ENCODE measurements around the gene PHF11. TPM values are rescaled to one million over a fixed set of nuclear protein-coding genes. Genes with fewer than 3 reads are reported as not detected.

Gene PHF11
- total and polyA plus RNA-seq, 2 experiments from 2014 or later: 7.4 to 13.5 TPM

DNA sequence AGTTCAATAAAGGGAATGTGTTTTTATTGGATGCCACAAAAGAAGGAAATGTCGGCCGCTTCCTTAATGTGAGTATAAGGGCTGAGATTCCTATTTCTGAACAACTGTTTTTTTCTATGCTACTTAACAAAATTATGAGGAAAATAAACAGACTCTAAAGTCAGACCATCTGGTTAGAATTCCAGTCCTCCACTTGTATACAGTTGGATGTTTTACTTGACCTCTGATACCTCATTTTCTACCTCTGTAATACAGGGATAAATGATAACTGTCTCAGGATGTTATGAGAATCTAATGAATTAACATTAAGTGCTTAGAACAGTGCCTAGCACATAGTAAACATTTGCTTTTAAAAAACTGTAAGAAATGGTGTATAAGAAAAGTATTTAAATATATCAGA is 7.2 kb upstream of the PHF11 start:
- H3K27me3 Mint-ChIP-seq (ENCODE audit: insufficient read depth, low read depth, poor library complexity): no peaks in the 10 kb centered on the region
- no peaks in the 10 kb centered on the region for H3K9me2 ChIP-seq (ENCODE audit: insufficient read depth)
- no peak overlapping the region for H3K4me3 Mint-ChIP-seq
- no peaks in the 10 kb centered on the region for H3K36me3 Mint-ChIP-seq (ENCODE audit: low read depth)
- DNase-seq (ENCODE audit: low spot score): no peak
- TF ChIP-seq, protein P1, sequence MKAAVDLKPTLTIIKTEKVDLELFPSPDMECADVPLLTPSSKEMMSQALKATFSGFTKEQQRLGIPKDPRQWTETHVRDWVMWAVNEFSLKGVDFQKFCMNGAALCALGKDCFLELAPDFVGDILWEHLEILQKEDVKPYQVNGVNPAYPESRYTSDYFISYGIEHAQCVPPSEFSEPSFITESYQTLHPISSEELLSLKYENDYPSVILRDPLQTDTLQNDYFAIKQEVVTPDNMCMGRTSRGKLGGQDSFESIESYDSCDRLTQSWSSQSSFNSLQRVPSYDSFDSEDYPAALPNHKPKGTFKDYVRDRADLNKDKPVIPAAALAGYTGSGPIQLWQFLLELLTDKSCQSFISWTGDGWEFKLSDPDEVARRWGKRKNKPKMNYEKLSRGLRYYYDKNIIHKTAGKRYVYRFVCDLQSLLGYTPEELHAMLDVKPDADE (IDR thresholded peaks at IDR 0.05): no peak
- TF ChIP-seq, protein P2, sequence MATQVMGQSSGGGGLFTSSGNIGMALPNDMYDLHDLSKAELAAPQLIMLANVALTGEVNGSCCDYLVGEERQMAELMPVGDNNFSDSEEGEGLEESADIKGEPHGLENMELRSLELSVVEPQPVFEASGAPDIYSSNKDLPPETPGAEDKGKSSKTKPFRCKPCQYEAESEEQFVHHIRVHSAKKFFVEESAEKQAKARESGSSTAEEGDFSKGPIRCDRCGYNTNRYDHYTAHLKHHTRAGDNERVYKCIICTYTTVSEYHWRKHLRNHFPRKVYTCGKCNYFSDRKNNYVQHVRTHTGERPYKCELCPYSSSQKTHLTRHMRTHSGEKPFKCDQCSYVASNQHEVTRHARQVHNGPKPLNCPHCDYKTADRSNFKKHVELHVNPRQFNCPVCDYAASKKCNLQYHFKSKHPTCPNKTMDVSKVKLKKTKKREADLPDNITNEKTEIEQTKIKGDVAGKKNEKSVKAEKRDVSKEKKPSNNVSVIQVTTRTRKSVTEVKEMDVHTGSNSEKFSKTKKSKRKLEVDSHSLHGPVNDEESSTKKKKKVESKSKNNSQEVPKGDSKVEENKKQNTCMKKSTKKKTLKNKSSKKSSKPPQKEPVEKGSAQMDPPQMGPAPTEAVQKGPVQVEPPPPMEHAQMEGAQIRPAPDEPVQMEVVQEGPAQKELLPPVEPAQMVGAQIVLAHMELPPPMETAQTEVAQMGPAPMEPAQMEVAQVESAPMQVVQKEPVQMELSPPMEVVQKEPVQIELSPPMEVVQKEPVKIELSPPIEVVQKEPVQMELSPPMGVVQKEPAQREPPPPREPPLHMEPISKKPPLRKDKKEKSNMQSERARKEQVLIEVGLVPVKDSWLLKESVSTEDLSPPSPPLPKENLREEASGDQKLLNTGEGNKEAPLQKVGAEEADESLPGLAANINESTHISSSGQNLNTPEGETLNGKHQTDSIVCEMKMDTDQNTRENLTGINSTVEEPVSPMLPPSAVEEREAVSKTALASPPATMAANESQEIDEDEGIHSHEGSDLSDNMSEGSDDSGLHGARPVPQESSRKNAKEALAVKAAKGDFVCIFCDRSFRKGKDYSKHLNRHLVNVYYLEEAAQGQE (IDR thresholded peaks at IDR 0.05; ENCODE audit: unreplicated experiment): no peak
- TF ChIP-seq JUNB (IDR thresholded peaks at IDR 0.05; ENCODE audit: unreplicated experiment): no peak
- TF ChIP-seq STAT1 (IDR thresholded peaks at IDR 0.05; ENCODE audit: unreplicated experiment): no peak
- no peak for TF ChIP-seq EZH2phosphoT487 (IDR thresholded peaks at IDR 0.05; ENCODE audit: unreplicated experiment)
- no peak for TF ChIP-seq EZH2 (IDR thresholded peaks at IDR 0.05; ENCODE audit: low read depth, unreplicated experiment)
- no peak for TF ChIP-seq ZNF114 (CRISPR knock-in tag; IDR thresholded peaks at IDR 0.05)
- no peak for TF ChIP-seq CREB1 (CRISPR knock-in tag; IDR thresholded peaks at IDR 0.05; ENCODE audit: low read depth)
- TF ChIP-seq NANOG (IDR thresholded peaks at IDR 0.05; ENCODE audit: borderline replicate concordance): no peak
- no peak for TF ChIP-seq ZNF331 (CRISPR knock-in tag; IDR thresholded peaks at IDR 0.05; ENCODE audit: low read depth)
- no peak for TF ChIP-seq POLR2AphosphoS5 (IDR thresholded peaks at IDR 0.05; ENCODE audit: low read depth)
- TF ChIP-seq, protein P3, sequence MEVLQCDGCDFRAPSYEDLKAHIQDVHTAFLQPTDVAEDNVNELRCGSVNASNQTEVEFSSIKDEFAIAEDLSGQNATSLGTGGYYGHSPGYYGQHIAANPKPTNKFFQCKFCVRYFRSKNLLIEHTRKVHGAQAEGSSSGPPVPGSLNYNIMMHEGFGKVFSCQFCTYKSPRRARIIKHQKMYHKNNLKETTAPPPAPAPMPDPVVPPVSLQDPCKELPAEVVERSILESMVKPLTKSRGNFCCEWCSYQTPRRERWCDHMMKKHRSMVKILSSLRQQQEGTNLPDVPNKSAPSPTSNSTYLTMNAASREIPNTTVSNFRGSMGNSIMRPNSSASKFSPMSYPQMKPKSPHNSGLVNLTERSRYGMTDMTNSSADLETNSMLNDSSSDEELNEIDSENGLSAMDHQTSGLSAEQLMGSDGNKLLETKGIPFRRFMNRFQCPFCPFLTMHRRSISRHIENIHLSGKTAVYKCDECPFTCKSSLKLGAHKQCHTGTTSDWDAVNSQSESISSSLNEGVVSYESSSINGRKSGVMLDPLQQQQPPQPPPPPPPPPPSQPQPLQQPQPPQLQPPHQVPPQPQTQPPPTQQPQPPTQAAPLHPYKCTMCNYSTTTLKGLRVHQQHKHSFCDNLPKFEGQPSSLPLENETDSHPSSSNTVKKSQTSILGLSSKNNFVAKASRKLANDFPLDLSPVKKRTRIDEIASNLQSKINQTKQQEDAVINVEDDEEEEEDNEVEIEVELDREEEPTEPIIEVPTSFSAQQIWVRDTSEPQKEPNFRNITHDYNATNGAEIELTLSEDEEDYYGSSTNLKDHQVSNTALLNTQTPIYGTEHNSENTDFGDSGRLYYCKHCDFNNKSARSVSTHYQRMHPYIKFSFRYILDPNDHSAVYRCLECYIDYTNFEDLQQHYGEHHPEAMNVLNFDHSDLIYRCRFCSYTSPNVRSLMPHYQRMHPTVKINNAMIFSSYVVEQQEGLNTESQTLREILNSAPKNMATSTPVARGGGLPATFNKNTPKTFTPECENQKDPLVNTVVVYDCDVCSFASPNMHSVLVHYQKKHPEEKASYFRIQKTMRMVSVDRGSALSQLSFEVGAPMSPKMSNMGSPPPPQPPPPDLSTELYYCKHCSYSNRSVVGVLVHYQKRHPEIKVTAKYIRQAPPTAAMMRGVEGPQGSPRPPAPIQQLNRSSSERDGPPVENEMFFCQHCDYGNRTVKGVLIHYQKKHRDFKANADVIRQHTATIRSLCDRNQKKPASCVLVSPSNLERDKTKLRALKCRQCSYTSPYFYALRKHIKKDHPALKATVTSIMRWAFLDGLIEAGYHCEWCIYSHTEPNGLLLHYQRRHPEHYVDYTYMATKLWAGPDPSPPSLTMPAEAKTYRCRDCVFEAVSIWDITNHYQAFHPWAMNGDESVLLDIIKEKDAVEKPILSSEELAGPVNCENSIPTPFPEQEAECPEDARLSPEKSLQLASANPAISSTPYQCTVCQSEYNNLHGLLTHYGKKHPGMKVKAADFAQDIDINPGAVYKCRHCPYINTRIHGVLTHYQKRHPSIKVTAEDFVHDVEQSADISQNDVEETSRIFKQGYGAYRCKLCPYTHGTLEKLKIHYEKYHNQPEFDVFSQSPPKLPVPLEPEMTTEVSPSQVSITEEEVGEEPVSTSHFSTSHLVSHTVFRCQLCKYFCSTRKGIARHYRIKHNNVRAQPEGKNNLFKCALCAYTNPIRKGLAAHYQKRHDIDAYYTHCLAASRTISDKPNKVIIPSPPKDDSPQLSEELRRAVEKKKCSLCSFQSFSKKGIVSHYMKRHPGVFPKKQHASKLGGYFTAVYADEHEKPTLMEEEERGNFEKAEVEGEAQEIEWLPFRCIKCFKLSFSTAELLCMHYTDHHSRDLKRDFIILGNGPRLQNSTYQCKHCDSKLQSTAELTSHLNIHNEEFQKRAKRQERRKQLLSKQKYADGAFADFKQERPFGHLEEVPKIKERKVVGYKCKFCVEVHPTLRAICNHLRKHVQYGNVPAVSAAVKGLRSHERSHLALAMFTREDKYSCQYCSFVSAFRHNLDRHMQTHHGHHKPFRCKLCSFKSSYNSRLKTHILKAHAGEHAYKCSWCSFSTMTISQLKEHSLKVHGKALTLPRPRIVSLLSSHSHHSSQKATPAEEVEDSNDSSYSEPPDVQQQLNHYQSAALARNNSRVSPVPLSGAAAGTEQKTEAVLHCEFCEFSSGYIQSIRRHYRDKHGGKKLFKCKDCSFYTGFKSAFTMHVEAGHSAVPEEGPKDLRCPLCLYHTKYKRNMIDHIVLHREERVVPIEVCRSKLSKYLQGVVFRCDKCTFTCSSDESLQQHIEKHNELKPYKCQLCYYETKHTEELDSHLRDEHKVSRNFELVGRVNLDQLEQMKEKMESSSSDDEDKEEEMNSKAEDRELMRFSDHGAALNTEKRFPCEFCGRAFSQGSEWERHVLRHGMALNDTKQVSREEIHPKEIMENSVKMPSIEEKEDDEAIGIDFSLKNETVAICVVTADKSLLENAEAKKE (CRISPR knock-in tag; IDR thresholded peaks at IDR 0.05): no peak
- TF ChIP-seq, protein P4, sequence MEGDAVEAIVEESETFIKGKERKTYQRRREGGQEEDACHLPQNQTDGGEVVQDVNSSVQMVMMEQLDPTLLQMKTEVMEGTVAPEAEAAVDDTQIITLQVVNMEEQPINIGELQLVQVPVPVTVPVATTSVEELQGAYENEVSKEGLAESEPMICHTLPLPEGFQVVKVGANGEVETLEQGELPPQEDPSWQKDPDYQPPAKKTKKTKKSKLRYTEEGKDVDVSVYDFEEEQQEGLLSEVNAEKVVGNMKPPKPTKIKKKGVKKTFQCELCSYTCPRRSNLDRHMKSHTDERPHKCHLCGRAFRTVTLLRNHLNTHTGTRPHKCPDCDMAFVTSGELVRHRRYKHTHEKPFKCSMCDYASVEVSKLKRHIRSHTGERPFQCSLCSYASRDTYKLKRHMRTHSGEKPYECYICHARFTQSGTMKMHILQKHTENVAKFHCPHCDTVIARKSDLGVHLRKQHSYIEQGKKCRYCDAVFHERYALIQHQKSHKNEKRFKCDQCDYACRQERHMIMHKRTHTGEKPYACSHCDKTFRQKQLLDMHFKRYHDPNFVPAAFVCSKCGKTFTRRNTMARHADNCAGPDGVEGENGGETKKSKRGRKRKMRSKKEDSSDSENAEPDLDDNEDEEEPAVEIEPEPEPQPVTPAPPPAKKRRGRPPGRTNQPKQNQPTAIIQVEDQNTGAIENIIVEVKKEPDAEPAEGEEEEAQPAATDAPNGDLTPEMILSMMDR (conservative IDR thresholded peaks at IDR 0.05; ENCODE audit: low read depth in 2 of 2): no peak
- no peaks in the 10 kb centered on the region for H3K27me3 ChIP-seq (ENCODE audit: insufficient read depth)
- no peaks in the 10 kb centered on the region for H3K9me3 Mint-ChIP-seq
- no peak overlapping the region for H3K4me2 ChIP-seq
- H3K27ac ChIP-seq (ENCODE audit: low read depth): no peak overlapping the region
- H3K4me1 Mint-ChIP-seq: no peaks in the 10 kb centered on the region
- no peak for ATAC-seq
- no peaks in the 10 kb centered on the region for H4K20me1 ChIP-seq (replicated peaks; ENCODE audit: insufficient read depth)
- H2AFZ ChIP-seq: no peak overlapping the region
- H3F3A ChIP-seq (replicated peaks; ENCODE audit: low read depth): no peaks in the 10 kb centered on the region
- no peaks in the 10 kb centered on the region for H3K36me3 ChIP-seq (ENCODE audit: insufficient read depth)
- no peaks in the 10 kb centered on the region for H3K4me1 ChIP-seq (ENCODE audit: insufficient read depth)
- no peaks in the 10 kb centered on the region for H3K79me2 ChIP-seq (replicated peaks; ENCODE audit: insufficient read depth)
- no peak overlapping the region for H3K4me3 ChIP-seq
- H3K27ac Mint-ChIP-seq: no peak overlapping the region

All from GM23338 (cell line).